HL-60 (cell line): ENCODE results near the gene AK5.

ENCODE experiments used
- POLR2AphosphoS5 ChIP-seq: IDR thresholded peaks from 2 replicates; pipeline ENCODE4 v1.6.1; 2012; ENCODE audit warnings: low read depth
- TF ChIP-seq, protein P1 (sequence below): IDR thresholded peaks from one replicate; pipeline ENCODE4 v1.5.1; 2011; ENCODE audit warnings: low read length, control low read depth, inconsistent platforms; ENCODE audit not compliant: insufficient read depth

DNA sequence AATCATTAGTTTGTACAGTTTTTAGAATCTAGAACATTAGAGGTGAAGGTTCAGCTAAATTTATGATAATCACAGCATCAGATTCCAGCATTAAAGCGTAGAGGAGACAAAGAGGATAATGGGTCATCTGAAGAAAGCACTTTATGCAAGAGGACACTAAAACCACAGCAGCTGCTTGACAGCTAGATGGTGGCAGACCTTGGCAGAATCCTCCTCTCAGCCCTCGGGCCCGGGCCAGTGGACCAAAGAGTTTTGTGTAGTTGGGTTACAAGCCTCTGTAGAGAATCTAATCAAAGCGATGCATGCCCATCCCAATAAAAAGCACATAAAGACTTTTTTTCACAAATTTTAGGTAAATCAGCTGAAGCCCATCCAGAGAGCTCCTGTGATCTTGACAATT, 59.4 kb downstream of the AK5 start:
- TF ChIP-seq, protein P1, sequence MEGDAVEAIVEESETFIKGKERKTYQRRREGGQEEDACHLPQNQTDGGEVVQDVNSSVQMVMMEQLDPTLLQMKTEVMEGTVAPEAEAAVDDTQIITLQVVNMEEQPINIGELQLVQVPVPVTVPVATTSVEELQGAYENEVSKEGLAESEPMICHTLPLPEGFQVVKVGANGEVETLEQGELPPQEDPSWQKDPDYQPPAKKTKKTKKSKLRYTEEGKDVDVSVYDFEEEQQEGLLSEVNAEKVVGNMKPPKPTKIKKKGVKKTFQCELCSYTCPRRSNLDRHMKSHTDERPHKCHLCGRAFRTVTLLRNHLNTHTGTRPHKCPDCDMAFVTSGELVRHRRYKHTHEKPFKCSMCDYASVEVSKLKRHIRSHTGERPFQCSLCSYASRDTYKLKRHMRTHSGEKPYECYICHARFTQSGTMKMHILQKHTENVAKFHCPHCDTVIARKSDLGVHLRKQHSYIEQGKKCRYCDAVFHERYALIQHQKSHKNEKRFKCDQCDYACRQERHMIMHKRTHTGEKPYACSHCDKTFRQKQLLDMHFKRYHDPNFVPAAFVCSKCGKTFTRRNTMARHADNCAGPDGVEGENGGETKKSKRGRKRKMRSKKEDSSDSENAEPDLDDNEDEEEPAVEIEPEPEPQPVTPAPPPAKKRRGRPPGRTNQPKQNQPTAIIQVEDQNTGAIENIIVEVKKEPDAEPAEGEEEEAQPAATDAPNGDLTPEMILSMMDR = no peak
- no peak for TF ChIP-seq POLR2AphosphoS5
